Globus pallidus (tissue), 1 donor: ENCODE measurements around the gene ATP2B2.

Source experiments
- DNase-seq: peaks from one replicate; pipeline ENCODE4 v3.0.0-alpha.2; 2015; ENCODE audit warnings: low spot score

ATP2B2 gene

DNA sequence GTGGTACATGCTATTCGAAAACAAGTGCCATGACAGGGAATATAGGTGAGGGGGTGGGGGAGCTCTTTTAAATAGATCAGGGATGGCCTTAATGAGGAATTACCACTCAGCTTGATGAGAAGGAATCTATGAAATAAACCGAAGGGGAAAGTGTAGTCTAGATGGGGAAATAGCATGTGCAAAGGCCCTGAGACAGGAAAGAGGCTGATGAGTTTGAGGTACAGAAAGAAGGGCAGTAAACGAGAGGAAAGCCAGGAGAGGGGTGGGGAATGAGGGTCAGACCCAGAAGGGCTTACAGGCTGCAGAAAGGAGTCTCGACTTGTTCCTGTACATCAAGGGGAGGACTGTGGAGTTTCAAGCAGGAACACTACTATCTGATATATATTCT is 12.2 kb downstream of the ATP2B2 start:
- no peak for DNase-seq

DNA sequence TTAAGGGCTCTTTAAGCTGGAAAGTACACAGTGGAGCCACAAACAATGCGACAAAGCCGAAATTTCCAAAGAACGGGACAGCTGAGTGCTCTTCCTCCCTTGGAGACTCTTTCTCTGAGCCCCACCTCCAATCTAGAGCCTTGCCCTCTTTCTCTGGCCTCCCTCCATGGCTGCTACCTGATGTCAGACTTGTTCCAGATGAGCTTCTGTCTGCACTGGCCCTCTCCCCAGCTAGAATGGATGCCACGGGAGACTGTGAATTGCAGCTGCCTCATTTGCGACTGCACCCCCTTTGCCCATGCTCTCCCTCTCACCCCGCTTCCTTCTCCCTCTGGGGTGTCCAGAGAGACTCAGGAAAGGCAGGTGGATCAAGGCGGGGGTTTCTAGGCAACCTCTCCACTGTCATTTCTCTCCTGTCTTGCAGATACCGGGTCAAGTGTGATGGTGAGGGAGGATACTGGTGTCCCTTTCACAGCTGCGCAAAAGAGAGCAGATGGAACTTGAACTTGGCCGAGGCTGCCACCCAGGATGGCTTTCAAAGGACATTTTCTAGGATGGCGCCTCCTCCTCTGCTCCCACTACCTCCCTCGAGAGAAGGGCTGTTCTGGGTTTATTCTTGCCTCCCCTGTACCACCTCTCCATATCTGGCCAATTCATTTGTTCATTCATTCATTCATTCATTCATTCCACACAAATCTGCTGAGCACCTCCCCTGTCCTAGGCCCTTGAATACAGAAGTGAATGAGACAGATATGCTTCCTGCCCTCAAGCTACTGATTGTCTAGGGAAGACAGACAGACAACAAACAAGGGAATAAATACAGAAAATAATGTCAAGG is 12.8 kb downstream of the ATP2B2 start:
- no peak for DNase-seq

DNA sequence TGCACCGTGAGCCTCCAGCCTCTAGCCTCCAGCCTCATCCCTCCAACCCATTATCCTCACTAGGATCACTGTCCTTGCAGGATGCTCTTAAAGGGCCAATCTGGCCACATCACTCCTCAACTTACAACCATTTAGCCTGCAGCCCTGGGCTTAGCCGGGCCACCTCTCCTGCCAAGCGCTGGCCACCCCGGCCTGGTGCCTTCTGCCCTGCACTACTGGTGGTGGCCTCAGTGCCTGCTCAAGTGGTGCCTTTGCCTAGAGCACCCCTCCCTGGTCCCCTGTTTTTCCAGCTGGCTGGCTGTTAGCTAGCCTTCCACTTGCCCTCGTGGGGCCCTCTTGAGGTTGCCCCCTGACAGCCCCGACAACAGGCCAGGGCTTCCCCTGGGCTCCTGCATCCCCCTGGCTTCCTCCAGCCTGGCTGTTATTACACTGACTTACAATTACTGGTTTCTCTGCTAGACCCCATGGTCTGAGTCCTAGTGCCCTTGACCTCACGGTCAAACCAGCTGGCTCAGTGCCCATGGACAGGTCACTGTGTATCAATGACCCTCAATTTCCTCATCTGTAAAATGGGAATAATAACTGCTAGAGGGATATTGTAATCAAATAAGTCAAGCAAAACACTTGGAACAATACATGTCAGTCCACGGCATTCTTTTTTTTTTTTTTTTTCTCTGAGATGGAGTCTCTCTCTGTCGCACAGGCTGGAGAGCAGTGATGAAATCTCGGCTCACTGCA is 15.5 kb downstream of the ATP2B2 start:
- DNase-seq: no peak

DNA sequence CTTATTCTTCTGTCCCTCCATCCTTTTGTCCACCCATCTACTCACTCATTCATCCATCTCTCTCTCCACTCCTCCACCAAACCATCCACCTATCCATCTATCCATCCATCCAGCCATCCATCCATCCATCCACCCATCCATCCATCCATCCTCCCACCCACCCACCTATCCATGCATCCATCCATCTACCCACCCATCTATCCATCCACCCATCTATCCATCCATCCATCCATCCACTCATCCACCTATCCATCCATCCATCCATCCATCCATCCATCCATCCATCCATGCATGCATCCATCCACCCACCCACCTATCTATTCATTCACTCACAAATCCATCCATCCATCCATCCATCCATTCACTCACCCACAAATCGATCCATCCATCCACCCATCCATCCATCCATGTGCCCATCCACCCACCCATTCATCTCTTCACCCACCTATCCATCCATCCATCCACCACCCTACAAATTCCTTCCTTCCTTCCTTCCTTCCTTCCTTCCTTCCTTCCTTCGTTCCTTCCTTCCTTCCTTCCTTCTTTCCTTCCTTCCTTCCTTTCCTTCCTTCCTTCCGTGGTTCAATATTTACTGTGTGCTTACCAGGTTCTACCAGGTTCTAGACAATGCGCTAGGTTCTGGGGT is 17.3 kb downstream of the ATP2B2 start:
- DNase-seq: no peak

DNA sequence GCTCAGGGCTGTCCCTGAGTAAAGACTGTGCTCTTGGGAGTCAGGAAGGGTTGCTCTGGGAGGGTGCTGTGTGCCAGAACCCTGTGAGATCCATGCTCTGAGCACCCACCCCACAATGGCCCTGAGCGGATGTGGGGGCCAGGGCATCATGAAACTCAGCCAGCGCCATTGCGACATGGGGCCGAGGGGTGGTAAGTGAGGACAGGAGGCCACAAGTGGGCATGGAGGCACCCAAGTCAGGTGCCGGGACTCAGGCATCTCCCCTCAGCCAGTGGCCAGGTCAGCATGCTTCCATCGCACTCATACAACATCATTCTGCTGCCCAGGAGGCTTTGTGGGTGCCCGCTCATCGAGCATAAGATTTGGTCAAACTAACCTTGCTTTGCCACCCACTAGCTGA is 19.6 kb downstream of the ATP2B2 start:
- DNase-seq: no peak

DNA sequence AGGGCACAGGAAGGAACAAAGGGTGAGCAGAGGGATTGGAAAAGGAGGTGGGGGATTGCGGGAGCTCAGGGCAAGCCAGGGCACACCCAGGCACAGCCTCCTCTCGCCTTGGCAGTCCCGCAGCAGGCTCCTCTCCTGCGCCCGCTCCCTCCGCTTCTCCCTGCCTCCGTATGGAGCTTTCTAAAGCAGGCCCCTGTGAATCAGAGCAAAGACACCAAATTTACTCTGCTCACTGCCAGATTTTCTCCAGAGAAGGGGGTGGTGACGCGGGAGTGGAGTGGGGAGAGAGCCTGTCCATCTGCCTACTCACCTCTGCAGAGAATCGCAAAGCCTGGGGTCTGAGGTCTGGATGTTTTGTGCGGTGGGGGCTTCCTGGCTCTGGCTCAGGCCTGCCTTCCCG is 20.0 kb downstream of the ATP2B2 start:
- DNase-seq: no peak

DNA sequence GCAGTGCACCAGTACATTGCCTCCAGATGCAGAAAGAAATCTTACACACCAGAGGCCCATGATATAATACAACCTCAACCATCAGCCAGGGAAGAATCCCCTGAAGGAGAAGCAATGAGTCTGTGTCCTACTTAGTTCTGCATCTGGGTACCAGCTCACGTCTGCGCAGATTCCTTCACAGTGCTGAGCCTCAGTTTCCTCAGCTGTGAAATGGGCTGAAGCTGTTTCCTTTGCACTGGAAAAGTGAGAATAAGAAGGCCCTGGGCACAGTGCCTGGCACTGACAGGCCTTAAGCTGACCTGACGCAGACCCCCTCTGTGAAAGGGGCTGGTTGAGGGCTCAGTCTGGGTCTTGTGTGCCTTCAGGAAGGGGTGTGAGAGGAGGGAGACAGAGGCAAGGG is 20.7 kb downstream of the ATP2B2 start:
- DNase-seq: no peak

DNA sequence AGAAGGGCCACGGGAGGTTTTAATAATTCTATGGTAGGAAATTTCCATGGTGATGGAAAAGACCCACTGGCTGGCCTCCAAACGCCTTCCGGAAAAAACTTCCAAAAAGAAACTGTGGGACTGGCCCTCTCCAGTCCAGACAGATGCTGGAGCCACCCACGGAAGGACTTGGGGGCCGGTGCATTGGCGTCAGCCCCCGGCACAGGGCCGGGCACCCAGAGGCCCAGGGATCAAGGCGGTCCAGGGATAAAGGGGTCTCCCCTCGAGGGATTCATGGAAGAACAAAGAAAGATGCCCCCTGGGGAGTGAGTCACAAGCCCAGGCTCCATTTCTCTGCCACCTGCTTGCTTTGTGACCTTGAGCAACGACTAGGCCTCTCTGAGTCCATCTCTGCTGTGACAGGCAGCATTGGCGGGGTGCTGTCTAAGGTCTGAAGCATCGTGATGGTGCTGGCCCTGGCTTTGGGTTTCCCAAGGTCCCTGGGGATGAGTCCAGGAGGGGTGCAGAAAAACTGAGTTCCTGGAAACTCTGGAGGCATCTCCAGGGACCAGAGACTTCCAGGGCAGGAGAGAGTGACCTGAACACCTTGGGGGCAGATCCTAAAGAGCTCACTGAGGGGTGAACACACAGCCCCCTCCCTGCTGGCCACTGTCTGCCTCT is 21.6 kb downstream of the ATP2B2 start:
- no peak for DNase-seq

DNA sequence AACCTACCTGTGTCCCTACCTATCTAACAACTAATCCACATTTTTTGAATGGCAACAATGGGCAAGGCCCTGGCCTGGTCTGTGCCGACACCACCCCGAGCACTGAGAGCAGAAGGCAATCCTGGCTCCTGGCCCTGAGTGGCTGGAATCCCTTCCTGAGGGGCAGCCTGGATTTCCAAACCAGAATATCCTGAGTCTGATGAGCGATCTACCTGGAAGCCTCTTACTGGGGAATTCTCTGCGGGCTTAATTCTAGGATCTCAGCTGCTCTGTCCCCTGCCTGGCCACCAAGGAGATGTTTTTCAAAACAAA is 22.1 kb downstream of the ATP2B2 start:
- DNase-seq: no peak

DNA sequence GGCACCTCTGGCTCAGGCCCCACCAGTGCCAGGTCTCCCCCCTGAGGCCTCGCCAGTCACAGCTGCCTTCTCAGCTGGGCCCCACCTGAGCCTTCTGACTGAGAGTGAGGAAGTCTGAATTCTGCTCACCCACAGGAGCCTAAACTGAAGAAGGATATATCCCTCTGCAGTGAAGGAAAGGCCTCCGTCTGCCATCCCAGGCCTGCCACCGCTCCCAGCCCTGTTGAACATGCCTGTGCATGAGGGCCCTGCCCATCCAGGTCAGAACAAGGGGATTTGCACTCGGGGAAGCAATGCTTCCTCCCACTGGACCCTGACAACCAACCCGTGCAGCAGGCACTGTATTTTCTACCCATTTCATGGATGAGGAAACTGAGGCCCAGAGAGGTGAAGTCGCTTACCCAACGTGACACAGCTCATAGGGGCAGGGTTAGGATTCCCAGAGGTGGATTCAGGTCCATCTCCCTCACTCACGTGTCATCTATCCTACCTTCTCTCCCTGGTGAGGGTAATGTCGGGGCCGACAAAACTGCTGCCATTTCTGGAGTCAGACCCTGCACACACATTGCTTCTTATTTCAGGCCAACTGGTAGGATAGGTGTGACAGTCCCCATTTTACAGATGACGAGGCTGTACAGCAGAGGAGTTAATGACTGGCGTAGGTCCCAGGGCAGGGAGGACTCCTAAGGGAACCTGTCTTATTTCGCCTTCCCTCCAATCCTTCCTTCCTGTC is 22.6 kb downstream of the ATP2B2 start:
- DNase-seq: no peak

DNA sequence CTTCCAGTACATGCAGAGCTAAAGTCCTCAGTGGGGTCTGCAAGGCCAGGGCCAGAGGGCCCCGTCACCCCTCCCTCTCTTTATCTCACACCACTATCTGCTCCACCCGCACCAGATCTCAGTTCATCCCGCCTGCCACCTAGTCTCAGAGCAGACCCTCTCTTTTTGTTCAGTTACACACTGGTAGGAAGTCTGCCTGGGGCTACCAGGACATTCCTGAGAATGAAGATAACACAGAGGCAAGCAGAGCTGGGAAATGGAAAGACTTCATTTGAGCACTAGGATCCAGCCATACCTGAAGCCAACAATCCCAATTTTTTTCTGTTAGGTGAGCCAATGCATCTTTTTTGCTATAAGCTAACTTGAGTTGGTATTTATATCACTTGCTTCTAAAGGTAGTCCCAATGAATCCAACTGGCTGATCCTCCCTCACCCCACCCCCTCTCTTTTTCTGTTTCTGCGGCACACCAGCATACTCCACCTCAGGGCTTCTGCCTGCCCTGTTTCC is 24.5 kb downstream of the ATP2B2 start:
- no peak for DNase-seq

DNA sequence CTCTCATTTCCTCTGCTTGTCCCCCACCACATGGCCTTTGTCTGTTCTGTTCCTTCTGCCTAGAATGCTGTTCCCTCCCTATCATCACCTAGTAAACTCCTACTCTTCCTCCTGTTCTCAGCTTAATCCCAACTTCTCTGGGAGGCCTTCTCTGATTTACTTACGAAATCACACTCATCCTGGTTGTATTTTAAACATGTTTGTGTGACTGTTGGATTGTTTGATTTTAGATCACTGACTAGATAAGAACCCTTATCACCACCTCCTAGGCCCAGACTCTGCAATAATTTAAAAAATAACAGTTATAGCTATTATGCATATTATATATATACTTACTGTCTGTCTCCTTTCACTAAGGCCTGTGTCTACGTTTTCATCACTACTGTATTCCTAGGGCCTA is 26.1 kb downstream of the ATP2B2 start:
- DNase-seq: no peak

DNA sequence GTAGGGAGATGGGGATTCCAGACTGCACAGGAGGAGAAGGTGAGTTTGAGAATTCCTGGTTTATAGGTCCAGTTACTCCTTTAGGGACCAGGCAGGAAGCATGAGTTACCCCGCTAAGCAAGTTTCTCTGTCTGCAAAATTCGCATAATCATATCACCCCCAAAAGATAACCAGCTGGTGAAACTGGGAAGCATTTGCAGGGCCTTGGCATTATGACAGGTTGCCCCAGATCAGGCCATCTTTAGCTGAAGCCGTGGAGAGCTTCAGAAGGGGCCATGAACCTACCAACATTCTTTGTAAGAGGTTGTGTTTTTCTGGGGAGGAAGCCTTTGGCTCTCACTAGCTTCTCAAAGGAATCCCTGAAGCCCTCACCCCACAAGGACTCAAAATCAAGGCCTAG is 29.4 kb downstream of the ATP2B2 start:
- DNase-seq: no peak

DNA sequence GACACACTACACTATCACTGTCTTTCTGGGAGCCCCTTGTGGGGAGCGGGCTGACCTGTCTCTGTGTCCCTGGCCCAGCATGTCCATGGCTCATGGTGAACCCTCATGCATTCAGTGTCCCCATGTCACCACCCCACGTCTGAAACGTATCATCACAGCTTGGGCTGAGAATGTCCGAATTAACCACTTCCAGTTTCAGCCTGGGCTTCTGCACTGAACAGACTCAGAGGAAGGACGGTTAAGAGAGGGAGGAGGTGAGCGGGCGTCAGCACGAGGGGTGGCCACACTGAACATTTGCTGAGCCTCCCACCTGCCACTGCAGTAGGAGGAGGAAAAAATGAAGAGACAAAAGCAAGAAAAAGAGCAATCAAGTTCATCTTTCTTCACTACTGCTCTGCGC is 30.5 kb downstream of the ATP2B2 start:
- no peak for DNase-seq

DNA sequence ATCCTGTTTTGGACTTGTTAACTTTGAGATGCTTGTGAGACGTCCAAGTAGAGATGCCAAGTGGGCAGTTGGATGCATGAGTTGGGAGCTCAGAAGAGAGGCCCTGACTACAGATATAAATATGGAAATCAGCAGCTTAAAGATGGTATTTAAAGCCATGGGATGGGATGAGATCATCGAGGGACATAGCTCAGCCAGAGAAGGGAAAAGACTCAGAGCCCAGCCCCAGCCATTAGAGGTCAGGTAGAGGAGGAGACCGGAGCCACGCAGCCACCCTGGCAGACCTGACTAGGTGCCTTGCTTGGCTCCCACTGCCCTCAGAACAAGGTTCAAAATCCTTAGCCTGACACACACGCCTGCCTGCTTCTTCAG is 31.1 kb downstream of the ATP2B2 start:
- DNase-seq: no peak

DNA sequence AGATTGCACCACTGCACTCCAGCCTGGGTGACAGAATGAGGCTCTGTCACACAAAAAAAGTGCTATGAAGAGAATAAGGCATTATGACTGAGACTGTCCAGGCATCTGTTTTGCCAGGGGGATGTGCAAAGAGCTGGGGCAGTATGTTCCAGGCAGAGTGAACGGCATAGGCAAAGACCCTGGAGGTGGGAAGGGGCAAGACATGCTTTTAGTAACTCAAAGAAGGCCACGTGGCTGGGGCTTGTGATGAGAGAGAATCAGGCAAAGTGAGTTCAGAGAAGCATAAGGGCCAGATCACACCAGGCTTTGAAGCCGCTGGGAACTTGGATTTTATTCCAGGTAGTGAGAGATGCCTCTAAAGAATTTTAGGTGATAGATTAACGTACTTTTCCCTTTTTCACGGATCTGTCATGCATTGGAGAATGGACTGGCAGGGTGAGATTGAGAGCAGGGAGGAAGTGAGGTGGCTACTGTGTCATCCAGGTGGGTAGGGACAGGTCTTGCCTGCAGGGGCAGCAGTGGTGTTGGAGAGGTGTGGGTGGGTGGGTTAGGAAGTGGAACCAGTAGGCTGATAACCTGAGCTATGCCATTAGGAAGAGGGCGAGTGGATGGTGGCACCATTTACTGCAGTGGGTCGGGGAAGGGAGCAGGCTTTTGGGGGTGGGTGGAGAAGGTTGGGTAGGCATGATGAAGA is 31.7 kb downstream of the ATP2B2 start:
- DNase-seq: no peak

DNA sequence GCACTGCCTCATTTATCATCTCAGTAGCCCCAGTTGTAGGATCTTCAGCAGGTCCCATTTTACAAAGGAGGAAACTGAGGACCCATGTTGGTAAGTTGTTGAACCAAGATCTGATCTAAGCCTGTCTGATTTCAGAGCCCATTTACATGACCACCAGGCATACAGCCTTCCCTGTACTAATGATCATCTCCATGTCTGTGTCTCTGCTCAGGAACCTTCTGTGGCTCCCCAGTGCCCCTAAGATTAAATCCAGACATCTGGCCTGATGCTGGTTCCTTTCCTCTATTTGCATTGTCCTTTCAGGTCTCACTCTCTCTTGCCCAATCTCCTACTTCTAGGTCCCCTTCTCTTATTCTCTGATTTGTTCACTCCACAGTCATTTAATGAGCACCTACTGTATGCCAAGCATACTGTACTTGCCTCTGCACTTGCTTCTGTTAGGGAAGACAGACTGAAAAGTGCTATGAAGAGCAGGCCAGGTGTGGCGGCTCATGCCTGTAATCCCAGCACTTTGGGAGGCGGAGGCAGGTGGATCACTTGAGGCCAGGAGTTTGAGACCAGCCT is 32.4 kb downstream of the ATP2B2 start:
- no peak for DNase-seq

DNA sequence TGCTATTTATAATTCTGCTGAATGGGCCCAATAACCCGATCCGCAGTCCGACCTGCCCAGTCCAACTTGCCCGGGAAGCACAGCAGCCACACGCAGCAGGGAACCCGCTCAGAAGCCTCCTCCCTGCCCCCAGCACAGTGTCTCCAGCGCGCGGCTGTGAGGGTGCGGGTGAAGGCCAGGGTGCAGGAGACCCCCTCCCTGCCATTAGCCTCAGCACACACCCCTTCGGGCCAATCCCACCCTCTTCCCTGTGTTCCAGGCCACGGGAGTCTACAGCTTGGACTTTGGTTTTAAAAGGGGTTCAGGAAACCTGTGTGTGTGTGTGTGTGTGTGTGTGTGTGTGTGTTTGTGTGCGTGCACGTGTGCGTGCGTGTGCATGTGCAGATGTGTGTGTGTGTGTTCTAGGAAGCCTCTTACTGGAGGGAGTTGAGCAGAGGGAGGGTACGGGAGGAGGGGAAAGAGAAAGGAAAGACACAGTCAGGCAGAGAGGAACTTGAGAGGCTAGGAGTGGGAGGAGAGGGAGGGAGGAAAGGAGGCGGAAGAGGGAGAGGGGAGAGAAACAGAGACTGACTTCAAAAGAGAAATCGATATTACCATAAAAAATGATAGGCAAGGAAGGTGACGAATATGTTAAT is 34.2 kb downstream of the ATP2B2 start:
- no peak for DNase-seq

DNA sequence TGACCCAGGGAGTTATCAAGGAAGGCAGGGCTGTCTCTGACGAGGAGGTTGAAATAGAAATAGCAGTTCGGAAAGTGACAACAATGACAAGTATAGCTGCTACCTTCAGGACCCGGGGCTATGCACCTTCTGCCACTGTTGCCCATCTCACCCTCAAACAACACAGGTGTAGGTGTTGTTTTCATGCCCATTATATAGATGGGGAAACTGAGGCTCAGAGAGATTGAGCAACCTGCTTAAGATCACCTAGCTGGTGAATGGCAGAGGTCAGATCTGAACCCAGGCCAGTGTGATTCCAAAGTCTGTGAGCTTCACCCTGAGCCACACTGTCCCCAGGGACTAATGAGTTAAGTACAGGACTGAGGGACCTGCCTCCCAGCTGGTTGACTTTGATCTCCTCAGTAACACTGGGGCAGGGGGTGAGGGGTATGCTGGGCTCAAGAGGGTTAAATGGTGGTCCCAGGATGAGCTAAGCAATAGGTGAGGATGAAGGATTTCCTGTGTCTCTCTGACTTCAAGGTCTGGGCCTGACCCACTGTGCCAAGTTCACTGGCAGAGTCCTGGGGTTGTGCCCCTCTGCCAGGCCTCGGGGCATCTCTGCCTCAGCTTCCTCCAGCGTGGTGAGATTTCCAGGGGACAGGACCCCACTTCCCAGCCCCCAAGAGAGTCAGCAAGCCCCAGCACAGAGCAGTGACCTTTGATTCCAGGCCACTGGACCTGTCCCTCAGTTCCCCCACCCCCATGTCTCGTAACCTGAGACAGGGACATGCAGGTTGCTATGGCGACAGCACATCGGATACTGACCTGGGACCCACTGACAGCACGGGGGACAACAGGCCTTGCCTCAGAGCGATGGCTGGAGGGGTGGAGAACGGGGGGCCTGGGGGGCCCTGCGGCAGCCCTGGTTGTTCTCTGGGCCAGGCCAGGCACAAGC is 35.0 kb downstream of the ATP2B2 start:
- DNase-seq: no peak
